Measurements from ENCODE around the gene TCEA2. TPM values are rescaled to one million over a fixed set of nuclear protein-coding genes. Genes with fewer than 3 reads are reported as not detected.
A peak's percentile ranks its signal among the peaks of the same experiment; 100 is the strongest.

Gene TCEA2
- total RNA-seq, 1 donor from 2014 or later = 81.3 TPM

DNA sequence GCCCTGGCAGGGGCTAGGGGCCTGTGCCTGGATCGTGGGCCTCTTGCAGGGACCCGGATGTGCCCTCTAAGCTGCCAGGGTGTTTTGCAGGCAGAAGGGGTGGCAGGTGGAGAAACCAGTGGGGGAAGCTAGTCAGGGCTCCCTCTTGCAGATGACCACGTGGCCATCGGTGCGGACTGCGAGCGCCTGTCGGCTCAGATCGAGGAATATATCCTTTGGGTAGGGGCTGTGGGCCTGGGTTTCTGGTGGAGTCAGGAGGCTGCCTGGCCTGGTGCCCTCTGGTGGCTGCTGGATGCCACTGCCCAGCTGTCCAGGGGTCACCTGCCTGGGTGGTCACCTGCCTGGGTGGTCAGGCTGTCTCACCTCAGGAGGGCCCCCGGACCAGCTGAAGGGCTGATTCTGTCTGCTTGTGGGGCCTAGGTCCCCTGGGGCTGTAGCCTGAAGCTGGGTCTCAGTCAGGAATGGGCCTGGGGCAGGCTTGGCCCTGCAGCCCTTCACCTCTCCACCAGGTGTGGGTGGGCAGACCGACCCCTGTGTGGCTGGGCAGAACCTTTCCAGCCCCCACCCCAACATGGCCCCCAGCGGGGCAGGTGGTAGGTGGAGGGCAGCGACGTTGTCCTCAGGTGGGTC is 6.7 kb downstream of the TCEA2 start:
- DNase-seq (ENCODE audit: low spot score in 2 of 2, unreplicated experiment in 2 of 2) = no peak
- no peaks in the 10 kb centered on the region for H3K9me3 Mint-ChIP-seq
- H3K27ac Mint-ChIP-seq = no peak overlapping the region
- H3K36me3 Mint-ChIP-seq = no peaks in the 10 kb centered on the region
- peaks cover 5% of the 10 kb centered on the region for H3K4me1 Mint-ChIP-seq
- no peak overlapping the region for H3K4me3 Mint-ChIP-seq
- TF ChIP-seq, protein P1, sequence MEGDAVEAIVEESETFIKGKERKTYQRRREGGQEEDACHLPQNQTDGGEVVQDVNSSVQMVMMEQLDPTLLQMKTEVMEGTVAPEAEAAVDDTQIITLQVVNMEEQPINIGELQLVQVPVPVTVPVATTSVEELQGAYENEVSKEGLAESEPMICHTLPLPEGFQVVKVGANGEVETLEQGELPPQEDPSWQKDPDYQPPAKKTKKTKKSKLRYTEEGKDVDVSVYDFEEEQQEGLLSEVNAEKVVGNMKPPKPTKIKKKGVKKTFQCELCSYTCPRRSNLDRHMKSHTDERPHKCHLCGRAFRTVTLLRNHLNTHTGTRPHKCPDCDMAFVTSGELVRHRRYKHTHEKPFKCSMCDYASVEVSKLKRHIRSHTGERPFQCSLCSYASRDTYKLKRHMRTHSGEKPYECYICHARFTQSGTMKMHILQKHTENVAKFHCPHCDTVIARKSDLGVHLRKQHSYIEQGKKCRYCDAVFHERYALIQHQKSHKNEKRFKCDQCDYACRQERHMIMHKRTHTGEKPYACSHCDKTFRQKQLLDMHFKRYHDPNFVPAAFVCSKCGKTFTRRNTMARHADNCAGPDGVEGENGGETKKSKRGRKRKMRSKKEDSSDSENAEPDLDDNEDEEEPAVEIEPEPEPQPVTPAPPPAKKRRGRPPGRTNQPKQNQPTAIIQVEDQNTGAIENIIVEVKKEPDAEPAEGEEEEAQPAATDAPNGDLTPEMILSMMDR (IDR thresholded peaks at IDR 0.05; ENCODE audit: unreplicated experiment) = peak; percentile 56
- no peaks in the 10 kb centered on the region for H3K27me3 Mint-ChIP-seq (ENCODE audit: low read depth)

DNA sequence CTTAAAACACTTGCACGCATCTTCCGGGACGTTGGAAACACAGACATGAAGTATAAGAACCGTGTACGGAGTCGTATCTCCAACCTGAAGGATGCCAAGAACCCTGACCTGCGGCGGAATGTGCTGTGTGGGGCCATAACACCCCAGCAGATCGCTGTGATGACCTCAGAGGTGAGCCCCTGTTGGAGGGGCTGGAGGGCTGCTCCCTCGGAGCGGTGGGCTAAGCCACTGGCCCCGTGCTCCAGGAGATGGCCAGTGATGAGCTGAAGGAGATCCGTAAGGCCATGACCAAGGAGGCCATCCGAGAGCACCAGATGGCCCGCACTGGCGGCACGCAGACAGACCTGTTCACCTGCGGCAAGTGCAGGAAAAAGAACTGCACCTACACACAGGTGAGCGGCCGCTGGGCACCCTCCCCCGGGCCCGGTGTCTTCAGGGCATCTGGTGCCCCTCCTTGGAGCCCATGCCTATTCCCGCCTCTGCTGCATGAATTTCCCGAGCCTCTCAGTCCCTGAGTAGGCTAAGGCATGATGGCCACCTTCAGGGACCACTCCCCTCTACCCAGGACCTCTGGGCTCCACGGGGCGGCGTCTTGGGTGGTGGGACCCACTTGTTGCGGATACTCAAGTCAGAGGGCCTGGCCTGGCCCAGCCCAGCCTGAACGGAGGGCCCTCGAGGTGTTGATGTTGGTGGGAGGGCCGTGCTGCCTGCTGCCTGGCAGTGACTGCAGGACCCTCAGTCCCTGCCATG is 7.4 kb downstream of the TCEA2 start:
- no peak for DNase-seq (ENCODE audit: low spot score in 2 of 2, unreplicated experiment in 2 of 2)
- no peak overlapping the region for H3K4me3 Mint-ChIP-seq
- H3K9me3 Mint-ChIP-seq = no peaks in the 10 kb centered on the region
- no peaks in the 10 kb centered on the region for H3K27me3 Mint-ChIP-seq (ENCODE audit: low read depth)
- H3K36me3 Mint-ChIP-seq = no peaks in the 10 kb centered on the region
- H3K4me1 Mint-ChIP-seq = peaks cover 2% of the 10 kb centered on the region
- TF ChIP-seq, protein P1 (IDR thresholded peaks at IDR 0.05; ENCODE audit: unreplicated experiment) = no peak
- no peak overlapping the region for H3K27ac Mint-ChIP-seq

DNA sequence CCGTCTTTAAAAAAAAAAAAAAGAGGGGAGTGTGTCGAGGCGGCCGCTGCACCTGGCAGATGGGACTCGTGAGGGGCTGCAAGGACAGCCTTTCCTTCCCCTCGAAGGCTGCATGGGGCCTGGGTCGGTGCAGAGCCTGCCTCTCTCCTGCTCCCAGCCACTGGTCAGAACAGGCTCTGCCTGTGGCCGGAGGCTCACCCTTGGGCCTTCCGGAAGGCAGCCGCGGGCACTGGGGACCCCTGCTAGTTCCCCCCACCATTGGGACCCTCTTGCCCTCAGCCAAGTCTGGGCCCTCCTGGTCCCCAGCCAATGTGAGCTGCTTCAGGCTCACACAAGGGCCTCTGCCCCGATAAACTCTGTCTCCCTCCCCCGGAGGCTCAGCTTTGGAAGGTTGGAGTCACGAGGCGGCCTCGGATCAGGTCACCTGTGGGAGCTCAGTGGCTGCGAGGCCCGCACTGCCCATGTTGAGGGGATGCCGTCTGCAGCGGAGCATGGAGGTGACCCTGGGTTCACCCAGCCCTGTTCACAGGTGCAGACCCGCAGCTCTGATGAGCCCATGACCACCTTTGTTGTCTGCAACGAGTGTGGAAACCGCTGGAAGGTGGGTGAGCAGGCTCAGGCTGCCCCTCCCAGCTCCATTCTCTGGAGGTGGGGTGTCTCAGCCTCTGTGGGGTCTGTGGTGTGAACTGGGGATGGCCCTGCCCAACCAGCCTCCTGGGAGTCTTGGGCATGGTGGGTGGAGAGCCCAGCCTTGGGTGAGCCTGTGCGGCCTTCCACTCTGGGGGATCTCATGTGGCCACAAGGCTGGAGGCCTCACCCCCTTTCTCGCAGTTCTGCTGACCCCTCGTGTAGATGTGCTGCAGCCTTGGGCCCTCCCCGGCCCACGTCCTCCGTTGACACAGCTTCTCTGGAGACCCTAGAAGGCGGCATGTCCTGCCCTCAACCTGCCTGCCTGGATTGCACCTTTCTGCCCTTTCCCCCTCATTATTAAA is 8.6 kb downstream of the TCEA2 start:
- TF ChIP-seq, protein P1 (IDR thresholded peaks at IDR 0.05; ENCODE audit: unreplicated experiment) = no peak
- H3K9me3 Mint-ChIP-seq = no peaks in the 10 kb centered on the region
- no peaks in the 10 kb centered on the region for H3K36me3 Mint-ChIP-seq
- no peak overlapping the region for H3K27ac Mint-ChIP-seq
- no peaks in the 10 kb centered on the region for H3K4me1 Mint-ChIP-seq
- DNase-seq (ENCODE audit: low spot score in 2 of 2, unreplicated experiment in 2 of 2) = no peak
- H3K4me3 Mint-ChIP-seq = no peak overlapping the region
- H3K27me3 Mint-ChIP-seq (ENCODE audit: low read depth) = no peaks in the 10 kb centered on the region

DNA sequence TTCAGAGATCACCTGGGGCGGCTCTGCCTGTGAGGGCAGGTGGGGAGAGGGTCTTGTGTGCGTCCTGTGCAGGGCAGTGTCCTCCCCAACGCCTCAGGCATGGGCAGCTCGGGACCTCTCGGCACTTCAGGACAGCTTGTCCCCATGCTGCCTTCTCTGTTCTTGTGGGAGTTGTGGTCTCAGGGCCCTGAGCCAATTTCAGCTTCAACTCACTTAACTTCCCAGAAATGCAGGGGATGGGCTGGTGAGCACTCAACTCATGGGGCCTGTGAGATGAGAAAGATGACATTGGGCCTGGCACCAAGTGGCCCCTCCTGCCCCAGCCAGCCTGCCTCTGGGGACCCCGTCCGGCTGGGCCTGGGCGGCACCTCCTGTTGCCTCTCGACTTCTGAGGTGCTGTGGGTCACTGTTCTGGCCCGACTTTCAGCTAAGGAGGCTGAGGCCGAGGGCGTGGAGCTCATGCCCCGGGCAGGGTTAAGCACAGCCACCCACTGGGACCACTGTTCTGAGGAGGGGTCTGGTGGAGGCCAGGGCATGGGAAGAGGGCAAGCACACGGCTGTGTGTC is 9.6 kb downstream of the TCEA2 start:
- no peaks in the 10 kb centered on the region for H3K36me3 Mint-ChIP-seq
- no peak for DNase-seq (ENCODE audit: low spot score in 2 of 2, unreplicated experiment in 2 of 2)
- TF ChIP-seq, protein P1 (IDR thresholded peaks at IDR 0.05; ENCODE audit: unreplicated experiment) = no peak
- no peaks in the 10 kb centered on the region for H3K4me1 Mint-ChIP-seq
- no peaks in the 10 kb centered on the region for H3K27me3 Mint-ChIP-seq (ENCODE audit: low read depth)
- H3K4me3 Mint-ChIP-seq = no peak overlapping the region
- H3K27ac Mint-ChIP-seq = no peak overlapping the region
- no peaks in the 10 kb centered on the region for H3K9me3 Mint-ChIP-seq

DNA sequence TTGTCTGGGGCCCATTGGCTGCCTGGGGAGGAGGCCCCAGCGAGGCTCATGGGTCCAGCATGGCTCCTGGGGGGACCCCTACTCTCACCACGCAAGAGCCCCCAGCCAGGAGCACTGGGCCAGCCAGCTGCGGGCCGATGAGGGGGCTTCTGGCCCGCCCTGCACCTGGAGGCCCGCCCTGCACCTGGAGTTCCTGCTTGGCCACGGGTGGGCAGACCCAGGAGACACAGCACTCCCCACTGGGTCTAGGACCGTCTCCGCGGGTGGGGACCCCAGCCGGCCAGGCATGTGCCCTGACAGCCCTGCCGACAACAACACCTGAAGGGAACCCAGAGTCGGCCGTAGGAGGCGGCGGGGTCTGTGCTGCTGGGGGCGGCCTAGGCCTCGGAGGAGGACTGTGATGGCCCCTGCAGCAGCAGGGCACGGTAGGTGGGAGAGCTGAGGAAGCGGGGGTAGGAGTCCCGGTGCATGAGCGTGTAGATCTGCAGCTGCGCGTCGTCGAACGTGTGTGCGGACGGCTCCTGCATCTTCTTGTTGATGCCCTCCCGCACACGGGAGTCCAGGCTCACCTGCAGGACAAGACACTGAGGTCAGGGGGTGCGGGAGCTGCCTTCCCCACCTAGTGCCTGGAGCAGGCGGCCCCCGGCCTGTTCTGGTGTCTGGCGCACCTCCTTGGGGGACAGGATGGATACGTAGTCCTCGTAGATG is 10.6 kb downstream of the TCEA2 start:
- Mint-ChIP-seq H3K27me3 (ENCODE audit: low read depth) (no peaks in the 10 kb centered on the region), H3K4me1 (peaks cover under 1% of the 10 kb centered on the region), H3K9me3 (no peaks in the 10 kb centered on the region), H3K36me3 (no peaks in the 10 kb centered on the region), H3K27ac (no peak overlapping the region), H3K4me3 (no peak overlapping the region)
- no peak for DNase-seq (ENCODE audit: low spot score in 2 of 2, unreplicated experiment in 2 of 2)
- TF ChIP-seq, protein P1 (IDR thresholded peaks at IDR 0.05; ENCODE audit: unreplicated experiment) = no peak
